Peyer's patch (tissue), 4 donors: Measurements from ENCODE around the gene RGMA.

Experiments used
- CTCF ChIP-seq, 6 experiments: fragments of 450-650 bp in 4 of 6; fragments of 200-600 bp in 2 of 6; sonication (generic) in 1 of 6; IDR thresholded peaks; one replicate each; pipeline ENCODE4 v1.5.1; 2017 to 2019; ENCODE audit warnings: antibody characterized with exemption in 6 of 6, mild to moderate bottlenecking in 3 of 6, moderate library complexity in 1 of 6
- POLR2A ChIP-seq, 2 donors: fragments of 450-650 bp; IDR thresholded peaks; one replicate each; pipeline ENCODE4 v1.5.1; 2017; ENCODE audit warnings: antibody characterized with exemption in 2 of 2, mild to moderate bottlenecking in 2 of 2, moderate library complexity in 2 of 2

DNA sequence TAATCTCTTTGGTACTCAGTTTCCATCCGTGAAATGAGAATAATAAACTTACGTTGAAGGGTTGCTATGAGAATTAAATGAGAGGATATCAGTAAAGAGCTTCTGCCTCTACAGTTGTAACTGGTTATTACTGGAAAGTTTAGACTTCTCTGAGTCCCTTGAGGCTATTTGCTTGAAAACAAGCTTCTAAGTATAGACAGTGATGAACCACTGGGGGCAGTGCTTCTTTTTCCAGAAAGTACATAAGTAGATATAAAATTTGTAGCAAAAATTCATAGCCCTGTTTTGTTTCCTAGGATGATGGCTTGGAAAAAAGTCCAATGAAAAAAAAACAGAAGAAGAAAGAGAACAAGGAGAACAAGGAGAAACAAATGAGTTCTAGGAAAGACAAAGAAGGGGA is 87.1 kb downstream of the RGMA start:
- TF ChIP-seq CTCF (IDR thresholded peaks at IDR 0.05) (no peak), POLR2A (IDR thresholded peaks at IDR 0.05) (no peak)
